ENCODE results near the gene SPRY4.

DNA sequence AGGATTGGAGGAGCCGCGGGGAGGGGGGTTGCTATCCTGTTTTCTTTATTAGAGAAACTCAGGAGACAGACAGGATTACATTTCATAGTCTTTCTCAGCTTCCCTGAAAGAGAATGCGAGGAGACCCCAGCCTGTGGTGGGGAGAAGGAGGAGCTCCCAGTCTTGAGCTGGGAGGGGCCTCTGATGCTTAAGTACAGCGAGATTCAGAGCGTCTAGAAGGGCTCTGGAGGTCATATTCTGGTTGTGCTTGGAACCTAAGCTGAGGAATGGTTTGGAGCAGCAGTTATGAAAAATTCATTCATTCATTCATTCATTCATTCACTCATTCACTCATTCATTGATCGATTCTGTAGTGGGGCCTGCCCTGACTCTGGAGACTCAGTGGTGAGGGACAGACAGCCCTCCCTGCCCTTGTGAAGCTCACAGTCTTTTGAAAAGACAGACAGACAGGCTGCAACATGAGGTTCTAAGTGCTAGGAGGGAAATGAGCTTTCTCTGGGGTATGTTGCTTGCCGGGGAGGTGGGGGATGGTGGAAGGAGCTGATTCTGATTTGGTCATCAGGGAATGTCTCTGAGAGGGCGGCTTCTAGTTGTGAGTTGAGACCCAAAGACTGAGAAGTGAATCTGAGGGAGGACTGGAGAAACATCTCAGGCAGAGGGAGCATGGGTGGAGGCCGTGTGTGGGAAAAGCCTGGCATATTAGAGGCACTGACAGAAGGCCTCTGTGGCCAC lies 2.5 kb upstream of the SPRY4 start:
- TF ChIP-seq POLR2A (IDR thresholded peaks at IDR 0.05; ENCODE audit: low read depth, low read length) (peak; percentile 73; the same call in 1 of the 2 replicates), MXI1 (IDR thresholded peaks at IDR 0.05; ENCODE audit: borderline replicate concordance, low read depth, low read length) (0 out of 2 replicates have a peak, but pooled peaks have one; percentile 15), FOS (IDR thresholded peaks at IDR 0.05; ENCODE audit: low read depth, low read length) (no peak), MAZ (IDR thresholded peaks at IDR 0.05; ENCODE audit: borderline replicate concordance, low read depth, low read length) (peak; percentile 20; the same call in 1 of the 2 replicates), BHLHE40 (IDR thresholded peaks at IDR 0.05; ENCODE audit: low read depth, low read length) (no peak)
- TF ChIP-seq, protein P1, sequence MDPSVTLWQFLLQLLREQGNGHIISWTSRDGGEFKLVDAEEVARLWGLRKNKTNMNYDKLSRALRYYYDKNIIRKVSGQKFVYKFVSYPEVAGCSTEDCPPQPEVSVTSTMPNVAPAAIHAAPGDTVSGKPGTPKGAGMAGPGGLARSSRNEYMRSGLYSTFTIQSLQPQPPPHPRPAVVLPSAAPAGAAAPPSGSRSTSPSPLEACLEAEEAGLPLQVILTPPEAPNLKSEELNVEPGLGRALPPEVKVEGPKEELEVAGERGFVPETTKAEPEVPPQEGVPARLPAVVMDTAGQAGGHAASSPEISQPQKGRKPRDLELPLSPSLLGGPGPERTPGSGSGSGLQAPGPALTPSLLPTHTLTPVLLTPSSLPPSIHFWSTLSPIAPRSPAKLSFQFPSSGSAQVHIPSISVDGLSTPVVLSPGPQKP (IDR thresholded peaks at IDR 0.05; ENCODE audit: borderline replicate concordance, low read depth, low read length): no peak
- TF ChIP-seq, protein P2, sequence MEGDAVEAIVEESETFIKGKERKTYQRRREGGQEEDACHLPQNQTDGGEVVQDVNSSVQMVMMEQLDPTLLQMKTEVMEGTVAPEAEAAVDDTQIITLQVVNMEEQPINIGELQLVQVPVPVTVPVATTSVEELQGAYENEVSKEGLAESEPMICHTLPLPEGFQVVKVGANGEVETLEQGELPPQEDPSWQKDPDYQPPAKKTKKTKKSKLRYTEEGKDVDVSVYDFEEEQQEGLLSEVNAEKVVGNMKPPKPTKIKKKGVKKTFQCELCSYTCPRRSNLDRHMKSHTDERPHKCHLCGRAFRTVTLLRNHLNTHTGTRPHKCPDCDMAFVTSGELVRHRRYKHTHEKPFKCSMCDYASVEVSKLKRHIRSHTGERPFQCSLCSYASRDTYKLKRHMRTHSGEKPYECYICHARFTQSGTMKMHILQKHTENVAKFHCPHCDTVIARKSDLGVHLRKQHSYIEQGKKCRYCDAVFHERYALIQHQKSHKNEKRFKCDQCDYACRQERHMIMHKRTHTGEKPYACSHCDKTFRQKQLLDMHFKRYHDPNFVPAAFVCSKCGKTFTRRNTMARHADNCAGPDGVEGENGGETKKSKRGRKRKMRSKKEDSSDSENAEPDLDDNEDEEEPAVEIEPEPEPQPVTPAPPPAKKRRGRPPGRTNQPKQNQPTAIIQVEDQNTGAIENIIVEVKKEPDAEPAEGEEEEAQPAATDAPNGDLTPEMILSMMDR (conservative IDR thresholded peaks at IDR 0.05; ENCODE audit: low read depth, low read length): peak; percentile 27

Data from IMR-90 (cell line).